Measurements from ENCODE around the gene SLC2A5. TPM values are rescaled to one million over a fixed set of nuclear protein-coding genes. Genes with fewer than 3 reads are reported as not detected.
A peak's percentile ranks its signal among the peaks of the same experiment; 100 is the strongest.
"Not testable (repeated sequence)": the region's sequence is repeated elsewhere in the genome, so short reads cannot be mapped to it uniquely, and the experiment has no call there.

SLC2A5 gene
- total RNA-seq, 1 donor from 2014 or later = not detected

DNA sequence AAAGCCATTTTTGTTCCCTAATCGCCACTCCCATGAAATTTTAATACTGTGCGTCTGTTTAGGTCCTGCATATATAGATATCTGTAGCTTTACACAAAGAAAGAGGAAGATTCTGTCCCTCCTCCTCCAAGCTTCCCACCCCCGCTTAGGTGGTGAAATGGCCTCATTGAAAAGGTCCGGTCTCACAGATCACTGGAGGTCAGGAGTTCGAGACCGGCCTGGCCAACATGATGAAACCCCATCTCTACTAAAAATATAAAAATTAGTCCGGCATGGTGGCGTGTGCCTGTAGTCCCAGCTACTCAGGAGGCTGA, 64.1 kb downstream of the SLC2A5 start:
- no peak for DNase-seq (ENCODE audit: low spot score, unreplicated experiment)
- no peaks in the 10 kb centered on the region for H3K36me3 Mint-ChIP-seq (ENCODE audit: insufficient read depth)
- H3K4me3 Mint-ChIP-seq (ENCODE audit: low read depth) = no peak overlapping the region
- H3K4me1 Mint-ChIP-seq (ENCODE audit: low read depth) = peaks cover 20% of the 10 kb centered on the region
- H3K27ac Mint-ChIP-seq = peak overlapping the region; percentile 39
- no peaks in the 10 kb centered on the region for H3K9me3 Mint-ChIP-seq (ENCODE audit: low read depth)
- TF ChIP-seq, protein P1, sequence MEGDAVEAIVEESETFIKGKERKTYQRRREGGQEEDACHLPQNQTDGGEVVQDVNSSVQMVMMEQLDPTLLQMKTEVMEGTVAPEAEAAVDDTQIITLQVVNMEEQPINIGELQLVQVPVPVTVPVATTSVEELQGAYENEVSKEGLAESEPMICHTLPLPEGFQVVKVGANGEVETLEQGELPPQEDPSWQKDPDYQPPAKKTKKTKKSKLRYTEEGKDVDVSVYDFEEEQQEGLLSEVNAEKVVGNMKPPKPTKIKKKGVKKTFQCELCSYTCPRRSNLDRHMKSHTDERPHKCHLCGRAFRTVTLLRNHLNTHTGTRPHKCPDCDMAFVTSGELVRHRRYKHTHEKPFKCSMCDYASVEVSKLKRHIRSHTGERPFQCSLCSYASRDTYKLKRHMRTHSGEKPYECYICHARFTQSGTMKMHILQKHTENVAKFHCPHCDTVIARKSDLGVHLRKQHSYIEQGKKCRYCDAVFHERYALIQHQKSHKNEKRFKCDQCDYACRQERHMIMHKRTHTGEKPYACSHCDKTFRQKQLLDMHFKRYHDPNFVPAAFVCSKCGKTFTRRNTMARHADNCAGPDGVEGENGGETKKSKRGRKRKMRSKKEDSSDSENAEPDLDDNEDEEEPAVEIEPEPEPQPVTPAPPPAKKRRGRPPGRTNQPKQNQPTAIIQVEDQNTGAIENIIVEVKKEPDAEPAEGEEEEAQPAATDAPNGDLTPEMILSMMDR (IDR thresholded peaks at IDR 0.05; ENCODE audit: unreplicated experiment) = no peak
- peaks cover 11% of the 10 kb centered on the region for H3K27me3 Mint-ChIP-seq

DNA sequence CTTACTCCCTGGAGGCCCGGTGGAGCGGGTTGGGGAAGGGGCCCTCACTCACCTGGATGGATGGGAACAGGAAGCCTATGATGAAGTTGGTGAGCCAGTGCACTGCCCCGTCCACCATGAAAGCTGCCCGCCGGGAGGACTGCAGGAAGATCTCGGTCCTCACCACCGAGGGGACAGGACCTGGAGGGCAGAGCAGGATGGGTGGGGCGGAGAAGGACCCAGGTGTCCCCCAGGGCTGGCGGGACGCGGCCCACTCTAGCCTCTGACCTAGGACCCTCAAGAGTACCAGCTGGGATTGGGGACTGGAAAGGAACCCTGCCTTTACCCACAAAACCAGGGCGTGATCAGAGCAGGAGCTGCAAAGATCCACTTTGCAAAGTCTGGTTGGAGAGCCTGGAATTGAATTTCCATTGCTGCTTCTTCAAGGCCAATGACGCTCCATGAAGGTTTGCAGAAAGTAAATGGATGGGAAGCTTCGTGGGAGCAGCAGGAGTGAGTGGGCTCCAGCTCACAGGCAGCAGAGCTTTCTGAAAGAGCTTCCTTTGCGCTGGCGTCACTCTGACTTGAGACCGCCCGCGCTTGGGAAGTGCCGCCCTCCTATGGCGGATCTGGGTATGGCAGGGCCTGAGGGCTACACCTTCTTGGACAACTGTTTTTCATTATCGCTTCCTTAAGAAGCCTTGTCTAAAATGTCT, 64.6 kb downstream of the SLC2A5 start:
- H3K36me3 Mint-ChIP-seq (ENCODE audit: insufficient read depth) = no peaks in the 10 kb centered on the region
- no peak overlapping the region for H3K4me3 Mint-ChIP-seq (ENCODE audit: low read depth)
- peak; percentile 80 for DNase-seq (ENCODE audit: low spot score, unreplicated experiment)
- no peaks in the 10 kb centered on the region for H3K9me3 Mint-ChIP-seq (ENCODE audit: low read depth)
- TF ChIP-seq, protein P1 (IDR thresholded peaks at IDR 0.05; ENCODE audit: unreplicated experiment) = peak; percentile 96
- peaks cover 11% of the 10 kb centered on the region for H3K27me3 Mint-ChIP-seq
- H3K4me1 Mint-ChIP-seq (ENCODE audit: low read depth) = peaks cover 20% of the 10 kb centered on the region
- H3K27ac Mint-ChIP-seq = peak overlapping the region; percentile 39

GRCh38 chr1:9004031-9004699, 65.3 kb downstream of the SLC2A5 start:
- Mint-ChIP-seq H3K9me3 (ENCODE audit: low read depth) (no peaks in the 10 kb centered on the region), H3K27me3 (peaks cover 10% of the 10 kb centered on the region), H3K36me3 (ENCODE audit: insufficient read depth) (no peaks in the 10 kb centered on the region), H3K27ac (no peak overlapping the region), H3K4me1 (ENCODE audit: low read depth) (peaks cover 20% of the 10 kb centered on the region), H3K4me3 (ENCODE audit: low read depth) (no peak overlapping the region)
- no peak for DNase-seq (ENCODE audit: low spot score, unreplicated experiment)
- TF ChIP-seq, protein P1 (IDR thresholded peaks at IDR 0.05; ENCODE audit: unreplicated experiment) = no peak

GRCh38 chr1:9002215-9002560, 67.2 kb downstream of the SLC2A5 start:
- peak overlapping the region; percentile 94 for H3K27ac Mint-ChIP-seq
- not testable (repeated sequence) for H3K27me3 Mint-ChIP-seq; H3K4me3 Mint-ChIP-seq (ENCODE audit: low read depth); H3K9me3 Mint-ChIP-seq (ENCODE audit: low read depth); DNase-seq (ENCODE audit: low spot score, unreplicated experiment); H3K36me3 Mint-ChIP-seq (ENCODE audit: insufficient read depth)
- H3K4me1 Mint-ChIP-seq (ENCODE audit: low read depth) = peaks cover 20% of the 10 kb centered on the region

GRCh38 chr1:9001534-9002214, 67.8 kb downstream of the SLC2A5 start:
- not testable (repeated sequence) for H3K36me3 Mint-ChIP-seq (ENCODE audit: insufficient read depth); H3K9me3 Mint-ChIP-seq (ENCODE audit: low read depth); H3K4me3 Mint-ChIP-seq (ENCODE audit: low read depth); H3K27me3 Mint-ChIP-seq; DNase-seq (ENCODE audit: low spot score, unreplicated experiment)
- Mint-ChIP-seq H3K4me1 (ENCODE audit: low read depth) (peaks cover 20% of the 10 kb centered on the region), H3K27ac (peak overlapping the region; percentile 94)

DNA sequence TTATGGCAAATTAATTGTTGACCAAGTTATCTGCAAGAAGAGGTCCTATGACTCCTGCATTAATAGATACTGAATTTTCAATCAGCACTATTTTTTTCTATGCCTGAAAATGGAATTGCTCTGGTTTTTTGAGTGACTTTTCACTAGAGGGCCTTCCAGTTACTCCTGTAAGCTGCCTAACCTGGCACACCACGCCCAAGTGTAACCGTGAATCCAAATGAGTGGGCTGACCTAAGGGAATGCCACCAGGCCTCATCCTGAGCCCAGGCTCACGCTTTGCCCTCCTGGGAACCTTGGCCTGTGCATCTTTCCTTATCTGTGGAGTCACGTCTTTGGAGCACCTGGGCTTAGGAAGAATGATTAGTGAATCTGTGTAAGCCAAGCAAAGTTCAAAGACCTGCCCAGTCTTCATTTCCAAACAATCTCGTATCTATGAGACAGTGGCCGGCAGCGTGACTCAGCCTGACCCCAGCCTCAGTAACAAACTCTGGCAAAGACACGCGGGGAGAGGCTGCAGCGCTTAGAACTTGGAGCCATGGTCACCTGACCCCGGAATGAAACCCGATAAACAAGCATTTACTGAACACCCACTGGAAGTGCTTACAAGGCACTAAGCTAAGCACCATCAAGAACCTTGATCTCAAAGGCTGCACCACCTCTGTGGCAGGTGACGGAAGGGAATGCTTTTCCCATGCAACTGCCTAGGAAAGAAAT, 75.3 kb downstream of the SLC2A5 start:
- H3K4me3 Mint-ChIP-seq (ENCODE audit: low read depth); H3K36me3 Mint-ChIP-seq (ENCODE audit: insufficient read depth); H3K4me1 Mint-ChIP-seq (ENCODE audit: low read depth); H3K27me3 Mint-ChIP-seq; H3K9me3 Mint-ChIP-seq (ENCODE audit: low read depth); H3K27ac Mint-ChIP-seq; DNase-seq (ENCODE audit: low spot score, unreplicated experiment): not testable (repeated sequence)

All from progenitor cell of endocrine pancreas (in vitro differentiated cells).